HepG2 (cell line): ENCODE results near the gene NHSL1. TPM values are rescaled to one million over a fixed set of nuclear protein-coding genes. Genes with fewer than 3 reads are reported as not detected.

Experiments used
- ATF2 ChIP-seq: sonication (generic); formaldehyde crosslinking; IDR thresholded peaks from 2 replicates; pipeline ENCODE4 v1.4.0; 2020; ENCODE audit warnings: missing genetic modification reagents
- ATF5 ChIP-seq: sonication (generic); formaldehyde crosslinking; IDR thresholded peaks from 2 replicates; pipeline ENCODE4 v1.4.0; 2020; ENCODE audit warnings: mild to moderate bottlenecking, low read depth, missing genetic modification reagents
- DRAP1 ChIP-seq: IDR thresholded peaks from 2 replicates; pipeline ENCODE4 v1.6.1; 2016; ENCODE audit warnings: missing genetic modification reagents, missing compliant biosample characterization
- FOSL2 ChIP-seq: sonication (generic); formaldehyde crosslinking; IDR thresholded peaks from 2 replicates; pipeline ENCODE4 v1.4.0; 2020; ENCODE audit warnings: missing genetic modification reagents
- GLI4 ChIP-seq: sonication (generic); formaldehyde crosslinking; IDR thresholded peaks from 2 replicates; pipeline ENCODE4 v1.5.1; 2020; ENCODE audit warnings: missing genetic modification reagents, mild to moderate bottlenecking, moderate library complexity, borderline replicate concordance
- HDAC2 ChIP-seq: sonication (generic); formaldehyde crosslinking; IDR thresholded peaks from 2 replicates; pipeline ENCODE4 v1.4.0; 2020; ENCODE audit warnings: missing genetic modification reagents
- ISL2 ChIP-seq: sonication (generic); formaldehyde crosslinking; IDR thresholded peaks from 2 replicates; pipeline ENCODE4 v1.5.0; 2020; ENCODE audit warnings: missing genetic modification reagents
- KDM6A ChIP-seq: IDR thresholded peaks from 2 replicates; pipeline ENCODE4 v1.6.1; 2016; ENCODE audit warnings: low read depth
- KIAA2018 ChIP-seq: sonication (generic); formaldehyde crosslinking; IDR thresholded peaks from 2 replicates; pipeline ENCODE4 v1.5.0; 2020; ENCODE audit warnings: mild to moderate bottlenecking, missing genetic modification reagents, borderline replicate concordance
- MTA3 ChIP-seq: sonication (generic); formaldehyde crosslinking; IDR thresholded peaks from 2 replicates; pipeline ENCODE4 v1.4.0; 2020; ENCODE audit warnings: missing genetic modification reagents
- REPIN1 ChIP-seq: sonication (generic); formaldehyde crosslinking; IDR thresholded peaks from 2 replicates; pipeline ENCODE4 v1.8.0; 2022; ENCODE audit warnings: missing genetic modification reagents, low read depth, mild to moderate bottlenecking, borderline replicate concordance
- SOX13 ChIP-seq, 3 experiments: fragments of 450-650 bp in 1 of 3; sonication (generic) in 1 of 3; formaldehyde crosslinking in 1 of 3; IDR thresholded peaks in 2 of 3; conservative IDR thresholded peaks in 1 of 3; 2 replicates each; pipeline versions ENCODE4 v1.5.0 to v1.6.1; 2016 to 2020; ENCODE audit warnings: antibody characterized with exemption in 1 of 3, mild to moderate bottlenecking in 1 of 3, missing compliant biosample characterization in 1 of 3, missing genetic modification reagents in 1 of 3, moderate library complexity in 1 of 3
- TIGD3 ChIP-seq: sonication (generic); formaldehyde crosslinking; IDR thresholded peaks from 2 replicates; pipeline ENCODE4 v1.5.1; 2020; ENCODE audit warnings: mild to moderate bottlenecking, missing genetic modification reagents, borderline replicate concordance
- ZFP36 ChIP-seq: fragments of 150-350 bp; IDR thresholded peaks from 2 replicates; pipeline ENCODE4 v1.6.1; 2018; ENCODE audit warnings: borderline replicate concordance, low read length, low read depth; ENCODE audit not compliant: partially characterized antibody
- ZNF24 ChIP-seq: fragments of 450-650 bp; IDR thresholded peaks from 2 replicates; pipeline ENCODE4 v1.6.1; 2017; ENCODE audit warnings: antibody characterized with exemption, mild to moderate bottlenecking
- ZNF776 ChIP-seq: sonication (generic); formaldehyde crosslinking; IDR thresholded peaks from 2 replicates; pipeline ENCODE4 v1.4.0; 2020; ENCODE audit warnings: mild to moderate bottlenecking, missing genetic modification reagents
- polyA plus RNA-seq, 8 experiments: library from polyadenylated mRNA; depleted of rRNA in 3 of 8; stranded (reverse) in 7 of 8; unstranded in 1 of 8; fragments of >200 nt; fragmentation: Illumina TruSeq in 4 of 8; extraction: Trizol in 4 of 8; gene quantifications; 2 replicates each; pipeline versions ENCODE4 v1.2.1 to v1.2.3, GENCODE V29; 2011 to 2016; ENCODE audit warnings: low read depth in 4 of 8, missing spikeins in 1 of 8, mixed read lengths in 1 of 8; ENCODE audit not compliant: insufficient read depth in 1 of 8
- total RNA-seq, 5 experiments: library from RNA; depleted of rRNA; stranded (reverse); fragments of >200 nt; fragmentation: Illumina TruSeq; extraction: Trizol; gene quantifications; 2 replicates each; pipeline ENCODE4 v1.2.3, GENCODE V29; 2016; ENCODE audit warnings: low read depth in 1 of 5

The NHSL1 gene
- total and polyA plus RNA-seq, 2 of the 13 experiments (the other 11 are each of a cell fraction or from before 2014, with no cell fraction given), result 24.9 to 53.6 TPM

- TF ChIP-seq KIAA2018 (CRISPR knock-in tag) (no peak), ZNF24 (no peak), ZNF776 (no peak), FOSL2 (CRISPR knock-in tag) (no peak; the same call in 1 of the 2 replicates), MTA3 (no peak), ZFP36 (no peak), GLI4 (no peak), KDM6A (0 out of 2 replicates have a peak, but pooled peaks have one; percentile 25), SOX13 (IDR thresholded peaks at IDR 0.05) (no peak), SOX13 (CRISPR knock-in tag; conservative IDR thresholded peaks at IDR 0.05 in 1 of 2, IDR thresholded peaks at IDR 0.05 in 1 of 2) (peak in 1 of 2 experiments; percentile 80; a peak in 2 of 4 replicates), HDAC2 (CRISPR knock-in tag) (peak; percentile 59), ATF5 (CRISPR knock-in tag) (0 out of 2 replicates have a peak, but pooled peaks have one; percentile 72), DRAP1 (CRISPR knock-in tag) (peak; percentile 96), TIGD3 (CRISPR knock-in tag) (no peak), ATF2 (CRISPR knock-in tag) (peak; percentile 30; the same call in 1 of the 2 replicates), REPIN1 (CRISPR knock-in tag) (no peak; the same call in 1 of the 2 replicates), ISL2 (CRISPR knock-in tag) (peak; percentile 78)
These were observed at the start of gene NHSL1 (continued) for GRCh38 chr6:138499303-138500018.
